ENCODE data around the gene GNG7.
"Not testable (repeated sequence)": the region's sequence is repeated elsewhere in the genome, so short reads cannot be mapped to it uniquely, and the experiment has no call there.

The GNG7 gene

DNA sequence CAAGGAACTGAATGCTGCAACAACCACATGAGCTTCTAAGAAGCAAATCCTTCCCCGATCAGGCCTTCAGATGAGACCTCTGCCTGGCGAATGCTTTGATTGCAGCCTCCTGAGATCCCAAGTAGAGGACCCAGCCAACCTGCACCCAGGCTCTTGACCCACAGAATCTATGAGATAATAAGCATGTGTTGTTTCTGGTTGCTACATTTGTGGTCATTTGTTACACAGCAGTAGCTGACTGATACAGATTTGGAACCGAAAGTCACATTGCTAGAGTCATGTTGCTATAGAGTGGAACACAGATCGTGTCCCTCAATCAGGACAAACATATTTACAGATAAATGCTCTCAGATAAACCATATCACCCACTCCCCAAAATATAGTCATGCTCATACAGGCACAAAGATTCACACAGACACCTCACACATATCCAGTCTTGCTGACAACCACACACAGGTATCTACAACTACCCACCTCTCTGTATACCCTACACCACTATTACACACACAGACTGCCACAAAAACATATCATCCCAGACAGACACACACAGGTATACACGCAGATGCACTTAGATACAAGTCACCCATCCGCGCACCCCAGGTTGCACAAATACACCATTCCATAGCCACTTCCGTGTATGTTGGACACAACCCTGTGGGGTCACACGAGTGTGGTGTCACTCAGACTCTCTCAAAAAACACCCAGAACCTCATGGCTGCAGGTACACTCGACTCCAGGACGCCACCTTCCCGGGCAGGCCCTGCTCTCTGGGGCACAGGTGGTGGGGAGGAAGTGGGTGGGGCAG is 13.2 kb upstream of the GNG7 start:
- in situ Hi-C loops (cut with MboI; ENCODE audit: low pct_unique_long_range_greater_than_20kb, low sequenced_read_pairs), result no loop called here
- DNase-seq, result no peak

DNA sequence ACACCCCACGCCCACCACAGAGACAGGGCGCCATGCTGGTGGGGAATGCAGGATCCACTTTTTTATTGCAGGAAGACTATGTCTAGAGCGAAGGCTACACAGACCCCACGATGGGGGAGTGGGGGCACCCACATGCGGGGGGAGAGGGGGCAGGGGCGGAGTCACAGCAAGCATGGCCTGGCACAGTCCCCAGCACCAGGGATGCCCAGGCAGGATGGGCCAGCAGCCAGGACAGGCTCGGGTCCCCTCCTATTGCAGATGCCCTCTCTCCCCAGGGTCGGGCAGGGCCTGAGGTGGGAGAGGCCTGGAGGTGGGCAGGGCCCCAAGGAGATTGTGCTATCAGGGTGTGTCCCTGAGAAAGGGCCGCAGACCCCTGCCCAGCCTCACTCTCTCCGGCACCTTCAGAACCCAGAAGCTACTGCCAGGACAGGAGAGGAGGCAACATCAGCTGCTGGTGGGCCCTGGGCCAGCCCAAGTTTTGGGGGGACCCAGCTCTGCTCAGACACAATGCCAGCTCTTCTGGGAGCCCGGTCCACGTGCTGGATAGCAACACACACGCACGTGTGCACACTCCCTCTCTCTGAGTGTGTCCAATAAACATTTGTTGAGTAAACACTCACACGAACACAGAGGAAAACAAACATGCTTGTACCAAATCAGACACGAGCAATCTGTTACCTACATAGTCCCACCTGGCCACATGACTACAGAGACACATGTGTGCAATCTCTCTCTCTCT is 12.2 kb upstream of the GNG7 start:
- in situ Hi-C loops (cut with MboI; ENCODE audit: low pct_unique_long_range_greater_than_20kb, low sequenced_read_pairs), result no loop called here
- no peak for DNase-seq

DNA sequence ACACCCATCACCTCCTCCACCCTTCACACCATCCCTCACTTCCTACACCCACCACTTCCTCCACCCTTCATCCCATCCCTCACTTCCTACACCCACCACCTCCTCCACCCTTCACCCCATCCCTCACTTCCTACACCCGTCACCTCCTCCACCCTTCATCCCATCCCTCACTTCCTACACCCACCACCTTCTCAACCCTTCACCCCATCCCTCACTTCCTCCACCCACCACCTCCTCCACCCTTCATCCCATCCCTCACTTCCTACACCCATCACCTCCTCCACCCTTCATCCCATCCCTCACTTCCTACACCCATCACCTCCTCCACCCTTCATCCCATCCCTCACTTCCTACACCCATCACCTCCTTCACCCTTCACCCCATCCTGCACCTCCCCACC is 11.6 kb upstream of the GNG7 start:
- DNase-seq; in situ Hi-C loops (cut with MboI; ENCODE audit: low pct_unique_long_range_greater_than_20kb, low sequenced_read_pairs): not testable (repeated sequence)

DNA sequence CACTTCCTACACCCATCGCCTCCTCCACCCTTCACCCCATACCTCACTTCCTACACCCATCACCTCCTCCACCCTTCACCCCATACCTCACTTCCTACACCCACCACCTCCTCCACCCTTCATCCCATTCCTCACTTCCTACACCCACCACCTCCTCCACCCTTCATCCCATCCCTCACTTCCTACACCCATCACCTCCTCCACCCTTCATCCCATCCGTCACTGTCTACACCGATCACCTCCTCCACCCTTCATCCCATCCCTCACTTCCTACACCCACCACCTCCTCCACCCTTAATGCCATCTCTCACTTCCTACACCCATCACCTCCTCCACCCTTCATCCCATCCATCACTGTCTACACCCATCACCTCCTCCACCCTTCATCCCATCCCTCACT is 10.7 kb upstream of the GNG7 start:
- in situ Hi-C loops (cut with MboI; ENCODE audit: low pct_unique_long_range_greater_than_20kb, low sequenced_read_pairs), result not testable (repeated sequence)

DNA sequence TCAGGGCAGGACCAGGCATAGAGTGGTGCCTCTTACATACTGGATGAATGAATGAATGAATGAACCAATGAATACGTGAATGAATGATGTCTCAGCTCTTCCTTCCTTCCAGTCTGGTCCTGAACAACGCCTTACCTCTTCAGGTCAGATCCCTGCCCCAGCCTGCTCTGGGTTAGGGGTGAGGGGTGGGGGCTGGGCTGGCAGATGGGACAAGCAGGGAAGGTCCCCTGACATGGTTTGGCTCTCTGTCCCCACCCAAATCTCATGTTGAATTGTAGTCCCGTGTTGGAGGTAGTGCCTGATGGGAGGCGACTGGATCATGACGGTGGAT is 9.3 kb upstream of the GNG7 start:
- in situ Hi-C loops (cut with MboI; ENCODE audit: low pct_unique_long_range_greater_than_20kb, low sequenced_read_pairs), result no loop called here
- no peak for DNase-seq

More for the DNA sequence above, 10.7 kb upstream of the GNG7 start:
- DNase-seq, result not testable (repeated sequence)

DNA sequence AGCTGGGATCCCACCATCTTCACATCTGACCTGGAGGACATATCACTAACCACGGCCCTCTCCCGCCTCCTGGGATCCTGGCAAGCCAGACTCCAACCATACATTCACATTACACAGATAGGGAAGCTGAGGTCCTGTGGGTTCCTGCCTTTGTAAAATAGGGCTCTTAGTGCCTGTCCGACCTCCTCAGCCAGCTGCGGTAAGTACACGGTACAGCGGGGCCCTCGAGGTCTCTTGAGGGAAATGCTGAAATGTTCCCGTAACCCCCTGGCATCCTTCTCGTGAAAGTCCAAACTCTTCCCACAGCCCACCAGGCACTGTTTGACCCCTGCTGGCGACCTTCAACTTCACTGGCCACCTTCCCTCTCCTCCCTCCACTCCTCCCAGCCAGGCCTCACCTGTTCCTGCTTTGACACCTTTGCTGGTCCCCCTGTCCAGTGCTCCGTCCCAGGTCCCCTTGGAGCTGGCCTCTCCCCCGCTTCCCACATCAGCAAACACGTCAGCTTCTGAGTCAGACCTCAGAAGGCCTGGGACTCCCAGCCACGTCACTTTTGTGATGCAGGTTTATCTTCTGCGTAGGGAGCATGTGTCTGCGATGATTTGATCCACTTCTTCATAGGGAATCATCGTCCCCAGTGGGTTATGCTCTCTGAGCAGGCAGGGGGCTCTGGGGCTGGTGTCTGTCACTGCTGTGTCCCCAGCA is 8.8 kb upstream of the GNG7 start:
- in situ Hi-C loops (cut with MboI; ENCODE audit: low pct_unique_long_range_greater_than_20kb, low sequenced_read_pairs), result no loop called here
- no peak for DNase-seq

DNA sequence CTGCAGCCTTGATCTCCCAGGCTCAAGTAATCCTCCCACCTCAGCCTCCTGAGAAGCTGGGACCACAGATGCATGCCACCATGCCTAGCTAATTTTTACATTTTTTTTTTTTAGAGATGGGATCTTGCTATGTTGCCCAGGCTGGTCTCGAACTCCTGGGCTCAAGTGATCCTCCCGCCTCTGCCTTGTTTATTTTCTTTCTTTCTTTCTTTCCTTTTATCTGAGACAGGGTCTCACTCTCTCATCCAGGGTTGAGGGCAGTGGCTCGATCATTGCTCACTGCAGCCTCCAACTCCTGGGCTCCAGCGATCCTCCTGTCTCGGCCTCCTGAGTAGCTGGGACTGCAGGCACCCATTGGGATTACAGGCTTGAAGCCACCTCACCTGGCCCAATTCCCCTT is 3.8 kb upstream of the GNG7 start:
- in situ Hi-C loops (cut with MboI; ENCODE audit: low pct_unique_long_range_greater_than_20kb, low sequenced_read_pairs), result no loop called here
- DNase-seq, result no peak

DNA sequence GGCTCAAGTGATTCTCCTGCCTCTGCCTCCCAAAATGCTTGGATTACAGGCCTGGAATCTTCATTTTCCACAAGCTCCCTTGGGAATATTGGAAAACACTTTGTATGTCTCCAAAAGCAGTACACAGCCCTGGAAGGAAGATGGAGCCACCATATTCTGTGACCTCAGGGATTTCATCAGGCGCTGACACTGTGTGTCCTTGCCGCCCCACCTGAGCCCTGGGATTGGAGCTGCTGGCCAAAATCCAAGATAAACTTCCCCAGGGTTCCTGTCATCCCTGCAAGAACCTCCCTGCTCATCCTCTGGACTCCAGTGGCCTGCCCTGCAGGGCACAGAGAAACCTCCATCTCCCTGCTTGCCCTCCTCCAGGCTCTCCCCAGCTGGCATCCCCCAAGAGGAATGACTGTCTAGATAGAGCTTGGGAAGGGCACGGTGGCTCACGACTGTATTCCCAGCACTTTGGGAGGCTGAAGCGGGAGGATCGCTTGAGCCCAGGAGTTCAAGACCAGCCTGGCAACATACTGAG is 1.3 kb upstream of the GNG7 start:
- in situ Hi-C loops (cut with MboI; ENCODE audit: low pct_unique_long_range_greater_than_20kb, low sequenced_read_pairs), result no loop called here
- DNase-seq, result no peak

DNA sequence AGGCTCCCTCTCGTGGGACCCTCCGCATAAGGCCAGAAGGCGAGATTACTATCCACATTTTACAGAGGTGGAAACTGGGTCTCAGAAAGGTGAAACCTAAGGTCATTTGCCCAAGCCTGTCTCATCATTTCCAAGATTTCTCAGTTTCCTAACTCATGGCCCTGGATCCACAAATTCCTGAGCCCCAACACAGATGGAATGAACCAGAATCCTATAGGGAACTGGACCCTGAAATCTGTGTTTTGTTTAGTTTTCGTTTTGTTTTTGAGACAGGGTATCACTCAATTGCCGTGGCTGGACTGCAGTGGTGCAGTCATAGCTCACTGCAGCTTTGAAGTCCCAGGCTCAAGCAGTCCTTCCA is 563 bp upstream of the GNG7 start:
- in situ Hi-C loops (cut with MboI; ENCODE audit: low pct_unique_long_range_greater_than_20kb, low sequenced_read_pairs), result no loop called here
- no peak for DNase-seq

DNA sequence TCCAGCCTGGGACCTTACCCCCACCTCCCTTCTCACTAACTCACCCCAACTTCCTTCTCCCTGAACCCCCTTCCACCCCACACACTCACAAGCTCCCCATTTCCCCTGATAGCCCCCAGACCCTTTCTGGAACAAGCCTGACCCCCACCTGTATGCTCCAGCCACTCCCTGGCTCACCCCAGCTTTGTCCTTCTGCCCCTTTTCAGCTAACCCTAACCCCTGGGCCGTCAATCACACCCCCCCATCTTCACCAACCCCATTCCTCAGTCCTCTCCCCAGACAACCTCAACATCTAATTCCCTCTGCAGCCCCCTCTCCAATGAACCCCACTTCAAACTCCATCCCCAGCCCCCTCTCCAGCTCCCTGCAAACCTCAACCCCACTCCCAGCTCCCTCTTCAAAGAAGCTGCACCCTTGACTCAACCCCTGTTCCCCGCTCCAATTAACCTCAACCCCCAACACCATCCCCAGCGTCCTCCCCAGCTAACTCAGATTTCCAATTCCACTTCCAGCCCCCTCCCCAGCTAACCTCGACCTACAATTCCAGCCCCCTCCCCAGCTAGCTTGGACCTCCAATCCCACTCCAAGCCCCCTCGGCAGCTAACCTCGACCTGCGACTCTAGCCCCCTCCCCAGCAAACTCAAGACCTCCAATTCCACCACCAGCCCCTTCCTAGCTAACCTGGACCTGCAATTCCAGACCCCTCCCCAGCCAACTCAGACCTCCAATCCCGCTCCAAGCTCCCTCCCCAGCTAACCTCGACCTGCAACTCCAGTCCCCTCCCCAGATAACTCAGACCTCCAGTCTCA is 929 bp downstream of the GNG7 start:
- no peak for DNase-seq

DNA sequence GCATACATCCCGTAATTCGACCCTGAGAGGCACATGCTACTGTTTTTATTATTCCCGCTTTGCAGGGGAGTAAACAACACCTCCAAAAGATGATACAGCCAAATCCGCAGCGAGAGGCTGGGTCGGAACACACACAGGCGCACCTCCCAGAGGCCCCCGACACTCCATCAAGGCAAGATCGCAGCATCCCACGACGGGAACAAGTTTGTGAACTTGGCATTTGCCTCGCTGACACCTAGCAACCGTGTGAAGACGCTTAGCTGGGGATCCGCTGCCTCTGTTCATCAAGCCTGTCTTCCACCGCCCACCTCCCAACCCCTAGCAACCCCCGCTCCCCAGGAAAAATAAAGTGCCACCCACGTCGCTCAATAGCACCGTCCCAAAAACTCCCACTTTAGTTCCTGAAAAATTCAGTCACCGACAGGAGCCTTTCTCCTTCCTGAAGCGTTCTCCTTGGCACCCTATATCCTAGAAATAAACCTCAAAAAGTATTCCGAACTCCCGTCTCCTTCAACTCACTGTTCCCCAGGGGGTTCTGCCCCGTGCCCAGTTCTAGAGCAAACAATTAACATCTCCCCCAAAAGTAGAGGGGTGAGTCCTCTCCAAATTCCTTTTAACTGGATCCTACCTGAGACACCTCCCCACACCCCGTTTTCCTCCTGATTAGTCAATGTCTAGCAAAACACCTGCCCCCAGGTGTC is 1.7 kb downstream of the GNG7 start:
- in situ Hi-C loops (cut with MboI; ENCODE audit: low pct_unique_long_range_greater_than_20kb, low sequenced_read_pairs), result no loop called here
- DNase-seq, result no peak

More for the DNA sequence above, 929 bp downstream of the GNG7 start:
- in situ Hi-C loops (cut with MboI; ENCODE audit: low pct_unique_long_range_greater_than_20kb, low sequenced_read_pairs), result no loop called here

DNA sequence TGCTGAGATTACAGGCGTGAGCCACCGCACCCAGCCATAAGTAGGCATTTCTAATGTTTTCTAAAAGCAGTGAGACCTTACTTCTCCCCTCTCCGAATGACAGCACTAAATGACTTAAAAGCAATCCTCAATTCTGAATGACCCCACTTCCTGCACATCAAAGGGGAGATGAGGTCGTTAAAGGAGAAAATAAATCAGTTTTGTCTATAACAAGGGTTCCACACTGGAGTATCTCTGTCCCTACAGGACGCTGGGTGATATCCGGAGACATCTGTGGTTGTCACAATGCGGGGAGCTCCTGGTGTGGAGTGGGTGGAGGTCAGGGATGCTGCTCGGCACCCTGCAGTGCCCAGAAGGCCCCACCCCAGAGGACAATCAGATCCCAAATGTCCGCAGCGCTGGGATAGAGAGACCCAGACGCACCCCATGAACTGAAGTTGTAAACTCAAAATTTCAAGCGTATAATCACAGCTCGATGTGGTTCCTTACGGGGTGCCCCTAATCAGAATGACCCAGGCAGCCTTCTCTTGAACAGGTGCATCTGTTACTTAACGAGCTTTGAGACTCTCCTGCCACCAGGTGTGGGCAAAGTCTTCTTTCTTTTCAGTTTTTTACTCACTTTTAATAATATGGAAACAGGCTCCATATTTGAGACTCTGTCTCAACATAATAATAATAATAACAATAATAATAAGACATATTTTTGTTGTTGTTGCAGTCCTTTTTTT is 2.9 kb downstream of the GNG7 start:
- DNase-seq, result no peak

DNA sequence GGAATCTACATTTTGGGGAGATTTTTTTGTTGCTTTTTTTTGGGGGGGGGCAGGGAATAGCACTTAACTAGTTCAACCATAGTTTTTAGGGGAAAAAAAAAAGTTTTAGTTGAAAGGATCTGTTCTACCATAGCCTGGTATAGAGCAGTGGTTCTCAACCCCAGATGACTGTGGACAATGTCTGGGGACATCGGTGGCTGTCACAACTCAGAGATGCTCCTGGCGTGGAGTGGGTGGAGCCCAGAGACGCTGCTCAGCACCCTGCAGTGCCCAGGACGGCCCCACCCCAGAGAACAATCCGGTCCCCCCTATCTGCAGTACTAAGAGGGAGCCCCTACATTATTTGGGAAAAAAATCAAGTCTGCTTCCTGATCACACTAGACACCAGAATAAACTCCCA is 8.3 kb downstream of the GNG7 start:
- in situ Hi-C loops (cut with MboI; ENCODE audit: low pct_unique_long_range_greater_than_20kb, low sequenced_read_pairs), result no loop called here
- no peak for DNase-seq

More for the DNA sequence above, 2.9 kb downstream of the GNG7 start:
- in situ Hi-C loops (cut with MboI; ENCODE audit: low pct_unique_long_range_greater_than_20kb, low sequenced_read_pairs), result no loop called here

DNA sequence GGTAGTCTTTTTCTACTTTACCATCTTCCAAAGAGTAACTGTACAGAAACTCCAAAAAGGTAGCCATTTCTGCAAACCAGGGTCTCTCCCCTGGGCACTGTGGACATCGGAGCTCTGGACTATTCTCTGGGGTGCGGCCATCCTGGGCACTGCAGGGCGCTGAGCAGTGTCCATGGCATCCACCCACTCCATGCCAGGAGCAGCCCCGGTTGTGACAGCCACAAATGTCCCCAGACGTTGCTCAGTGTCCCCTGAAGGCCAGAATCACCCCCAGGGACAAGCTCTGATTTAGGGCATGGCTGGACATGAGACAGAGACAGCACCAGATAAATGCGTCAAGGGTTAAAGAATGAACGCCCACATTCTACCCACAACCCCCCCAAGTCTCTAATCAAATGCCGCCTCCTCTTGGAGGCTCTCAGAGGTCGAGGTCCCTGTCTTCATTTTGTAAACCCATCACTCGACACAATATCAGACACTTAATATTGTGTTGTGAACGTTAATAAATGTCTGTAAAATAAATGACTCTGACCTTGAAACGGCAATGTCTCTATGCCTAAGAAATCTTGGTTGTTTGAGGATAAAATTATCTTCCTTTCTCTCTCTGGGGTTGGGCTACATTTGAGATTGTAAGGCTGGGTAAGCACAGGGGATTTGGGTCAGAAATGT is 8.9 kb downstream of the GNG7 start:
- in situ Hi-C loops (cut with MboI; ENCODE audit: low pct_unique_long_range_greater_than_20kb, low sequenced_read_pairs), result no loop called here
- DNase-seq, result no peak

DNA sequence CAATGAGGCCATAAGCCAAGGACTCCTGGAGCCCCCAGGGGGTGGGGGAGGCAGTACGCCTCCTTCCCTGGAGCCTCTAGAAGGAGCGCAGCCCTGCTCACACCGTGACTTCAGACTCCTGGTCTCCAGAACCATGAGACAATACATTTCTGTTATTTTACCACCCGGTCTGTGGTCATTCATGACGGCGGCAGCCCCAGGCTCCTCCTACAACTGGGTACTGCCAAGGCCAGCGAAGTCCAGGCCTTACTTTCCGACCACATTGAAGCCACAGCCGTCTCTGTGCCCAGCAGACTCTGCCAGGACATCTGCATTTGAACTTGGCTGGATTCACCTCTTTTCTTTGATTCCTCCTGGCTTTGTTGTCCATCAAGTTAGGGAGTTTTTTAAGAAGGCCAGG is 10.5 kb downstream of the GNG7 start:
- in situ Hi-C loops (cut with MboI; ENCODE audit: low pct_unique_long_range_greater_than_20kb, low sequenced_read_pairs), result no loop called here
- no peak for DNase-seq

DNA sequence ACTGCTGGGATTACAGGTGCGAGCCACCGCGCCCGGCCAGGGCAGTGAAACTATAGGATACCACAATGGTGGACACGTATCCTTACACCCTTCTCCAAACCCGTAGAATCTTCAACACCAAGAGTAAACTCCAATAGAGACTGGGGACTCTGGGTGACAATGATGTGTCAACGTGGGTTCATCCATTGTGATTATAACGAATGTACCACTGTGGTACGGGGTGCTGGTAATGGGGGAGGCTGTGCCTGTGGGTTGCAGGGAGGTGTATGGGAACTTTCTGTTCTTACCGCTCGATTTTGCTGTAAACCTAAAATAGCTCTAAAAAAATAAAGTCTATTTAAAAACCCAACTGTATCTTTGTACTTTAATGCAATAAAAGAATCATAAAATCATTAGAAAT is 11.6 kb downstream of the GNG7 start:
- in situ Hi-C loops (cut with MboI; ENCODE audit: low pct_unique_long_range_greater_than_20kb, low sequenced_read_pairs), result no loop called here
- no peak for DNase-seq

DNA sequence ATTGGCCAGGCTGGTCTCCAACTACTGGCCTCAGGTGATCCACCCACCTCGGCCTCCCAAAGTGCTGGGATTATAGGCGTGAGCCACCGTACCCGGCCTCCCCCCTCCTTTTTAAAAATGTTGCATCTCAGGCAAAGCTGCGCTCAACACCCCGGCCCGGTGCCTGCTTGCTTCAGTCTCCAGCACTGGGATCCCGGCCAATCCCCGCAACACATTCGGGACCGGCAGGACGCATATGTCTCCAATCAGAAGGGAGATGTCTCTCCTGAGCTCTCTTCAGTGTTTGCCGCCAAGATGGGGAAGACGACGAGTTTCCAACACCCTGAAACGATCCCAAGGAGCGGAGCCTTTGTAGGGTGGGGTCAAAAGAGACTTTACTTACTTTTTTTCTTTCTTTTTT is 16.1 kb downstream of the GNG7 start:
- DNase-seq, result no peak
- in situ Hi-C loops (cut with MboI; ENCODE audit: low pct_unique_long_range_greater_than_20kb, low sequenced_read_pairs), result no loop called here
